H1 (cell line): Measurements from ENCODE around the gene C17orf50. TPM values are rescaled to one million over a fixed set of nuclear protein-coding genes. Genes with fewer than 3 reads are reported as not detected.

ENCODE experiments used
- CTCF ChIA-PET: fragments of 300-600 bp; sonication (Branson Sonifier 250); formaldehyde crosslinking; loops from one replicate; lab custom pipeline; 2021; ENCODE audit not compliant: partially characterized antibody; lab: Charles Lee
- POLR2A ChIA-PET: fragments of 300-600 bp; sonication (Branson Sonifier 250); formaldehyde crosslinking; loops from one replicate; lab custom pipeline; 2021; ENCODE audit warnings: inconsistent platforms; ENCODE audit not compliant: partially characterized antibody; lab: Charles Lee
- DNase-seq, 2 experiments: peaks; one replicate each; pipeline versions ENCODE4 v3.0.0 to v3.0.0-alpha.2; 2010 to 2022; ENCODE audit warnings: low spot score in 2 of 2, low read depth in 1 of 2, mixed read lengths in 1 of 2
- FAIRE-seq: peaks from 2 replicates; lab custom pipeline; 2011; peaks lifted over from hg19 to GRCh38; lab: Jason Lieb, UNC
- H2AFZ ChIP-seq: 2 replicates; pipeline ENCODE4 v1.8.1; 2012; ENCODE audit warnings: low read length, inconsistent platforms
- H2AK5ac ChIP-seq: 2 replicates; pipeline ENCODE4 v1.6.1; 2013; ENCODE audit warnings: low read depth, low read length
- H2BK120ac ChIP-seq: replicated peaks from 2 replicates; pipeline ENCODE3; 2013; ENCODE audit warnings: low read depth, low read length, inconsistent platforms
- H2BK12ac ChIP-seq: 2 replicates; pipeline ENCODE4 v1.6.1; 2013; ENCODE audit warnings: low read depth, low read length
- H2BK15ac ChIP-seq: 2 replicates; pipeline ENCODE4 v1.6.1; 2013; ENCODE audit warnings: low read length
- H2BK20ac ChIP-seq: 2 replicates; pipeline ENCODE4 v1.6.1; 2013; ENCODE audit warnings: low read length
- H2BK5ac ChIP-seq: 2 replicates; pipeline ENCODE4 v1.6.1; 2013; ENCODE audit warnings: low read depth, low read length
- H3K14ac ChIP-seq: 2 replicates; pipeline ENCODE4 v1.6.1; 2013; ENCODE audit warnings: inconsistent platforms; ENCODE audit not compliant: insufficient read length
- H3K18ac ChIP-seq: 2 replicates; pipeline ENCODE4 v1.6.1; 2013; ENCODE audit warnings: low read length; ENCODE audit errors: extremely low read depth
- H3K23ac ChIP-seq: 2 replicates; pipeline ENCODE4 v1.6.1; 2013; ENCODE audit warnings: inconsistent platforms; ENCODE audit not compliant: insufficient read length
- H3K23me2 ChIP-seq: 2 replicates; pipeline ENCODE4 v1.6.1; 2013; ENCODE audit warnings: low read depth, low read length
- H3K27ac ChIP-seq: 2 replicates; pipeline ENCODE4 v1.6.1; 2011; ENCODE audit warnings: low read depth, low read length, inconsistent platforms
- H3K27me3 ChIP-seq, 4 experiments: replicated peaks in 1 of 4; 1 replicate in 1 of 4; 2 replicates in 3 of 4; pipeline versions ENCODE4 v1.6.1 to v1.8.1; 2011 to 2013; ENCODE audit warnings: low read length in 3 of 4, mild to moderate bottlenecking in 3 of 4, inconsistent platforms in 2 of 4, mixed read lengths in 2 of 4, moderate library complexity in 1 of 4; ENCODE audit not compliant: control insufficient read depth in 3 of 4, insufficient read depth in 3 of 4; ENCODE audit errors: extremely low read depth in 1 of 4
- H3K36me3 ChIP-seq, 4 experiments: 2 replicates each; pipeline versions ENCODE4 v1.6.1 to v1.8.1; 2011 to 2013; ENCODE audit warnings: mild to moderate bottlenecking in 4 of 4, low read length in 3 of 4, moderate library complexity in 2 of 4, control low read depth in 1 of 4, inconsistent platforms in 1 of 4; ENCODE audit not compliant: insufficient read depth in 4 of 4, control insufficient read depth in 2 of 4
- H3K4ac ChIP-seq: replicated peaks from 2 replicates; pipeline ENCODE3; 2013; ENCODE audit warnings: low read length, low read depth, mixed read lengths, inconsistent platforms; ENCODE audit not compliant: insufficient read length
- H3K4me1 ChIP-seq, 4 experiments: replicated peaks in 1 of 4; 1 replicate in 1 of 4; 2 replicates in 3 of 4; pipeline versions ENCODE4 v1.6.1 to v1.8.1; 2011 to 2013; ENCODE audit warnings: low read length in 3 of 4, inconsistent platforms in 2 of 4, mixed read lengths in 1 of 4; ENCODE audit not compliant: insufficient read depth in 4 of 4, control insufficient read depth in 3 of 4
- H3K4me2 ChIP-seq, 2 experiments: 2 replicates each; pipeline versions ENCODE4 v1.6.1 to v1.8.1; 2011 to 2013; ENCODE audit warnings: low read depth in 2 of 2, low read length in 2 of 2, control low read depth in 1 of 2, inconsistent platforms in 1 of 2, mild to moderate bottlenecking in 1 of 2; ENCODE audit not compliant: insufficient read depth in 1 of 2
- H3K4me3 ChIP-seq, 4 experiments: fragments of 200-600, 300-600 bp in 1 of 4; sonication (generic), shearing (Covaris generic), sonication (Bioruptor Twin) in 1 of 4; 2 replicates each; pipeline versions ENCODE4 v1.5.1 to v1.8.1; 2011 to 2016; ENCODE audit warnings: low read length in 4 of 4, low read depth in 3 of 4, control low read depth in 2 of 4, inconsistent platforms in 2 of 4, mild to moderate bottlenecking in 2 of 4, mixed read lengths in 1 of 4, moderate library complexity in 1 of 4; ENCODE audit not compliant: insufficient read depth in 2 of 4; ENCODE audit errors: extremely low read depth in 1 of 4
- H3K56ac ChIP-seq: replicated peaks from 2 replicates; pipeline ENCODE3; 2013; ENCODE audit warnings: low read depth, mild to moderate bottlenecking, mixed read lengths, low read length, inconsistent platforms; ENCODE audit not compliant: insufficient read length
- H3K79me1 ChIP-seq: 2 replicates; pipeline ENCODE4 v1.6.1; 2013; ENCODE audit warnings: low read depth, low read length, control low read depth
- H3K79me2 ChIP-seq, 2 experiments: 2 replicates each; pipeline versions ENCODE4 v1.6.1 to v1.8.1; 2012 to 2013; ENCODE audit warnings: low read length in 2 of 2, mild to moderate bottlenecking in 2 of 2, inconsistent platforms in 1 of 2; ENCODE audit not compliant: insufficient read depth in 2 of 2, control insufficient read depth in 1 of 2
- H3K9ac ChIP-seq, 4 experiments: replicated peaks in 1 of 4; 1 replicate in 1 of 4; 2 replicates in 3 of 4; pipeline versions ENCODE4 v1.6.1 to v1.8.1; 2011 to 2013; ENCODE audit warnings: low read depth in 3 of 4, low read length in 3 of 4, control low read depth in 2 of 4, mild to moderate bottlenecking in 2 of 4, moderate library complexity in 2 of 4, inconsistent platforms in 1 of 4; ENCODE audit errors: extremely low read depth in 1 of 4
- H3K9me3 ChIP-seq, 2 experiments: 2 replicates each; pipeline versions ENCODE4 v1.6.1 to v1.8.1; 2012 to 2013; ENCODE audit warnings: mild to moderate bottlenecking in 2 of 2, moderate library complexity in 2 of 2, control low read depth in 1 of 2, inconsistent platforms in 1 of 2, low read depth in 1 of 2, low read length in 1 of 2, mixed read lengths in 1 of 2; ENCODE audit not compliant: insufficient read depth in 2 of 2
- H4K20me1 ChIP-seq, 2 experiments: replicated peaks in 1 of 2; 2 replicates each; pipeline versions ENCODE3 to v1.8.1; 2011 to 2013; ENCODE audit warnings: inconsistent platforms in 2 of 2, low read length in 2 of 2, mild to moderate bottlenecking in 1 of 2; ENCODE audit not compliant: insufficient read depth in 2 of 2, control insufficient read depth in 1 of 2
- H4K5ac ChIP-seq: 2 replicates; pipeline ENCODE4 v1.6.1; 2013; ENCODE audit warnings: low read length, low read depth, mixed read lengths, inconsistent platforms; ENCODE audit not compliant: insufficient read length
- H4K8ac ChIP-seq: 2 replicates; pipeline ENCODE4 v1.8.0; 2013; ENCODE audit warnings: mild to moderate bottlenecking, moderate library complexity, low read length, inconsistent platforms; ENCODE audit not compliant: insufficient read depth; ENCODE audit errors: extremely low read depth
- H4K91ac ChIP-seq: replicated peaks from 2 replicates; pipeline ENCODE3; 2013; ENCODE audit warnings: low read length, mixed read lengths, inconsistent platforms; ENCODE audit not compliant: insufficient read length
- EGR1 ChIP-seq: IDR thresholded peaks from 2 replicates; pipeline ENCODE4 v1.6.1; 2011; ENCODE audit warnings: low read depth, low read length, borderline replicate concordance
- TCF12 ChIP-seq: IDR thresholded peaks from 2 replicates; pipeline ENCODE4 v1.6.1; 2011; ENCODE audit warnings: low read depth, mild to moderate bottlenecking, low read length
- WGBS, 2 experiments: shearing (Covaris generic) in 1 of 2; methylation state at CpG; one replicate each; pipeline versions ENCODE4 v1.1.6 to v1.1.7; 2013 to 2015; ENCODE audit warnings: low lambda C conversion rate in 2 of 2, mixed read lengths in 2 of 2, inconsistent platforms in 1 of 2, low coverage in 1 of 2, missing lambda C conversion rate in 1 of 2; ENCODE audit not compliant: insufficient replicate concordance in 2 of 2, insufficient coverage in 1 of 2, insufficient read length in 1 of 2; ENCODE audit errors: extremely low coverage in 1 of 2, missing lambda C conversion rate in 1 of 2; 5-methylcytosine and 5-hydroxymethylcytosine counted together
- polyA plus RNA-seq, 7 experiments: library from polyadenylated mRNA; depleted of rRNA in 3 of 7; stranded (reverse) in 5 of 7; unstranded in 2 of 7; fragments of >200 nt in 5 of 7; fragments of 200-250 nt in 2 of 7; gene quantifications; 1 replicate in 5 of 7; 2 replicates in 1 of 7; 4 replicates in 1 of 7; pipeline versions ENCODE4 v1.2.1 to v1.2.3, GENCODE V29; 2011 to 2013; ENCODE audit warnings: missing spikeins in 2 of 7, mixed read lengths in 2 of 7
- total RNA-seq: library from RNA; stranded (reverse); fragmentation: NEBNext Ultra II Directional; extraction: Animal tissue kit (Norgen Biotek cat#: 25700); gene quantifications from 2 replicates; pipeline ENCODE4 v1.2.1, GENCODE V29; 2021

The C17orf50 gene
- total and polyA plus RNA-seq, 2 of the 8 experiments (the other 6 are each of a cell fraction or from before 2014, with no cell fraction given), result 0.12 TPM; not detected in 1

DNA sequence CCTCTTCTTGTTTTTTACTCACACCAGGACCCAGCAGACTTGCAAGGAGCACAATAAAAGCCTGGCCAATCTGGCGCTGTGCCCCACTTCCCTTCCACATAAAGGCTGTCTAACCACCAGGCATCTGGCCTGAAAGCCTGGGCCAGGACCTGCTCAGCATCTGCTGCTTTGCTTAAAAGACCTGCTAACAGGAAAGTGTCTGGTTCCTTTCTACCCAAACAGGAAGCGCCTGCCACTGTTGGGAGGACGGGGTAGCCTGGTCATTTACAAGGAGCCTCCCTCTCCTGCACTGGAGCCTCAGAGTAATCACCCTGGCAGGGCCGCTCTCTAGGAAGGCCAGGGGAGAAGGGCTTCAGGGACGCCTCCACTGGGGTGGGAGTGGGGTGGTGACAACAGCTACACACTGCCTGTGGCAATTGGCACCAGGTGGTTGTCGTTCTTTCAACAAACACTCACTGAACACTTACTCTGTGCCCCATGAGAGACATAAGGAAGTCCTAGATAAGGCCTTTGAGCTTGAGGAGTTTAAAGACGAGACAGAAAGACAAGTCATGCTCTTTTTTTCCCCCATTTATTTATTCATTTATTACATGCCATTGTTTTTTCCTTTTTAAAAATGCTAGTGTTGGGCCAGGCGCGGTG, 41.0 kb downstream of the C17orf50 start:
- no peak overlapping the region for H2AK5ac ChIP-seq
- ChIA-PET POLR2A (interaction anchor here (0.6 to 1.0 kb wide), 2 partner anchors 15 to 32 kb away, joined by 3 read pairs; no protein-coding TSS in a partner anchor), CTCF (interaction anchor here (11.7 kb wide), 1 partner anchor 35 kb away, joined by 179 read pairs; the partner anchor contains the start of gene C17orf50)
- H2BK120ac ChIP-seq, result no peak overlapping the region
- H2BK20ac ChIP-seq, result no peak overlapping the region
- no peaks in the 10 kb centered on the region for H3K9me3 ChIP-seq
- no peak overlapping the region for H2BK15ac ChIP-seq
- H3K27me3 ChIP-seq, result peaks cover 0 to 12% (median 8%) of the 10 kb centered on the region in 4 experiments; a peak in 5 of 7 replicates
- H3K4me3 ChIP-seq, result no peak overlapping the region
- no peaks in the 10 kb centered on the region for H3K79me2 ChIP-seq
- FAIRE-seq (no peak), DNase-seq (no peak)
- H3K14ac ChIP-seq, result no peak overlapping the region
- no peak overlapping the region for H3K4ac ChIP-seq
- H3K23ac ChIP-seq, result no peak overlapping the region
- H3K4me2 ChIP-seq, result no peak overlapping the region
- H3K36me3 ChIP-seq, result no peaks in the 10 kb centered on the region
- H3K9ac ChIP-seq, result no peak overlapping the region
- no peak overlapping the region for H3K56ac ChIP-seq
- no peak overlapping the region for H4K8ac ChIP-seq
- H2BK5ac ChIP-seq, result no peak overlapping the region
- no peak overlapping the region for H3K27ac ChIP-seq
- H4K20me1 ChIP-seq, result peaks cover 0 to 2% of the 10 kb centered on the region in 2 experiments
- H3K18ac ChIP-seq, result no peak overlapping the region
- 90% methylated on average over 9 of the region's 9 CpGs; no CpG with 5 or more reads in 1 of the 2 experiments for WGBS, 2 experiments
- TF ChIP-seq EGR1, result no peak
- TF ChIP-seq TCF12, result no peak
- no peak overlapping the region for H4K5ac ChIP-seq
- no peaks in the 10 kb centered on the region for H3K79me1 ChIP-seq
- H4K91ac ChIP-seq, result no peak overlapping the region
- H2AFZ ChIP-seq, result no peak overlapping the region
- no peak overlapping the region for H2BK12ac ChIP-seq
- H3K4me1 ChIP-seq, result no peaks in the 10 kb centered on the region
- H3K23me2 ChIP-seq, result no peaks in the 10 kb centered on the region
